ENCODE results near the gene NPHS1.

NPHS1 gene

DNA sequence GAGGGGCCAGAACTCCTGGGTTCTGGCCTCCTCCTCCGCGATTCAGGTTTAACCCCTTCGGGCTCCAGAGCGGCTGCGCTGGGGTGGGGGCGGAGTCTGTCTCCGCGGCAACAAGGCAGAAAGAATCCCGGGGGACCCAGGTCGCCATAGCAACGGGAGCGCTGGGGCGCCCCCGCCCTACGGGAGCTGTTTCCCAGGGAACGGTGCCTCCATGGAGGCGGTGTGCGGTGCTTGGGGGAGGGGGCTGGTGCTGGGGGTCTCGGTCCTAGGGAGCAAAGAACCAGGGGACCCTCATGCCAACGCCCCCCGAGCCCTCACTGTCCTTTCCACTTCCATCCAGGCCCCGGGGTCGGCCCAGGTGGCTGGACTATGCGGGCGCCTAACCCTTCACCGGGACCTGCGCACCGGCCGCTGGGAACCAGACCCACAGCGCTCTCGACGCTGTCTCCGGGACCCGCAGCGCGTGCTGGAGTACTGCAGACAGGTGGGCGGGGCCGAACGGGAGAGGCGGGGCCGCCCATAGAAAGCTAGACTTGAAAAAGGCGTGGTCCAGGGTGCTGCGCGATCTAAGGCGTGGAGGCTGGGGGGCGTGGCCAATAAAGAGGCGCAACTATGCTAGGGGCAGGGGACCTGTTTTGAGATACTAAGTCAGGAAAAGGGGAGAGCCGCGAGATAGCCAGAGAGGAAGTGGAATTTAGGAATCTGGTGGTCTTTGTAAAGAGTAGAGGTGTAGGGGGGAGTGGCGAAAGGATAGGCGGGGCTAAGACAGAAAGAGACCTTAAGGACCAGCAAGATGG is 17.2 kb upstream of the NPHS1 start (continued):
- TF ChIP-seq OVOL3 (tag by site-specific recombination; IDR thresholded peaks at IDR 0.05) (no peak), ZSCAN5A (tag by site-specific recombination; IDR thresholded peaks at IDR 0.05) (no peak), PBX3 (CRISPR knock-in tag; IDR thresholded peaks at IDR 0.05) (no peak), ELK4 (IDR thresholded peaks at IDR 0.05; ENCODE audit: borderline replicate concordance, low read depth, low read length) (no peak), SP2 (tag by site-specific recombination; IDR thresholded peaks at IDR 0.05) (peak; percentile 98; the same call in 1 of the 2 replicates), ZNF76 (tag by site-specific recombination; IDR thresholded peaks at IDR 0.05; ENCODE audit: borderline replicate concordance, low read depth) (peak; percentile 86), ZNF558 (tag by site-specific recombination; IDR thresholded peaks at IDR 0.05) (no peak), KLF1 (tag by site-specific recombination; IDR thresholded peaks at IDR 0.05) (peak; percentile 95), ZNF37A (tag by site-specific recombination; IDR thresholded peaks at IDR 0.05) (no peak), ZNF16 (tag by site-specific recombination; IDR thresholded peaks at IDR 0.05; ENCODE audit: low read depth) (no peak), ZNF223 (tag by site-specific recombination; IDR thresholded peaks at IDR 0.05) (no peak), ZNF610 (tag by site-specific recombination; IDR thresholded peaks at IDR 0.05; ENCODE audit: borderline replicate concordance) (peak; percentile 80), HOXD13 (CRISPR knock-in tag; IDR thresholded peaks at IDR 0.05; ENCODE audit: borderline replicate concordance) (no peak), ZFHX2 (tag by site-specific recombination; conservative IDR thresholded peaks at IDR 0.05) (peak; percentile 79), ZNF510 (tag by site-specific recombination; IDR thresholded peaks at IDR 0.05; ENCODE audit: insufficient replicate concordance) (no peak), TCF7L2 (IDR thresholded peaks at IDR 0.05; ENCODE audit: borderline replicate concordance, low read depth, low read length) (no peak), ZNF624 (tag by site-specific recombination; IDR thresholded peaks at IDR 0.05) (no peak), TRIM28 (IDR thresholded peaks at IDR 0.05; ENCODE audit: borderline replicate concordance, low read length) (no peak), MYNN (tag by site-specific recombination; IDR thresholded peaks at IDR 0.05; ENCODE audit: borderline replicate concordance) (peak; percentile 96), ZNF214 (tag by site-specific recombination; IDR thresholded peaks at IDR 0.05; ENCODE audit: borderline replicate concordance) (no peak), SCRT2 (tag by site-specific recombination; IDR thresholded peaks at IDR 0.05) (peak; percentile 99), ZNF654 (tag by site-specific recombination; IDR thresholded peaks at IDR 0.05; ENCODE audit: low read depth) (no peak), ZBTB8A (tag by site-specific recombination; IDR thresholded peaks at IDR 0.05) (peak; percentile 43; the same call in 1 of the 2 replicates), FEZF1 (tag by site-specific recombination; IDR thresholded peaks at IDR 0.05) (no peak)
- TF ChIP-seq, protein P1, sequence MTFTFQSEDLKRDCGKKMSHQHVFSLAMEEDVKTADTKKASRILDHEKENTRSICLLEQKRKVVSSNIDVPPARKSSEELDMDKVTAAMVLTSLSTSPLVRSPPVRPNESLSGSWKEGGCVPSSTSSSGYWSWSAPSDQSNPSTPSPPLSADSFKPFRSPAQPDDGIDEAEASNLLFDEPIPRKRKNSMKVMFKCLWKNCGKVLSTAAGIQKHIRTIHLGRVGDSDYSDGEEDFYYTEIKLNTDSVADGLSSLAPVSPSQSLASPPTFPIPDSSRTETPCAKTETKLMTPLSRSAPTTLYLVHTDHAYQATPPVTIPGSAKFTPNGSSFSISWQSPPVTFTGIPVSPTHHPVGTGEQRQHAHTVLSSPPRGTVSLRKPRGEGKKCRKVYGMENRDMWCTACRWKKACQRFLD (tag by site-specific recombination; IDR thresholded peaks at IDR 0.05) = no peak
- TF ChIP-seq, protein P2, sequence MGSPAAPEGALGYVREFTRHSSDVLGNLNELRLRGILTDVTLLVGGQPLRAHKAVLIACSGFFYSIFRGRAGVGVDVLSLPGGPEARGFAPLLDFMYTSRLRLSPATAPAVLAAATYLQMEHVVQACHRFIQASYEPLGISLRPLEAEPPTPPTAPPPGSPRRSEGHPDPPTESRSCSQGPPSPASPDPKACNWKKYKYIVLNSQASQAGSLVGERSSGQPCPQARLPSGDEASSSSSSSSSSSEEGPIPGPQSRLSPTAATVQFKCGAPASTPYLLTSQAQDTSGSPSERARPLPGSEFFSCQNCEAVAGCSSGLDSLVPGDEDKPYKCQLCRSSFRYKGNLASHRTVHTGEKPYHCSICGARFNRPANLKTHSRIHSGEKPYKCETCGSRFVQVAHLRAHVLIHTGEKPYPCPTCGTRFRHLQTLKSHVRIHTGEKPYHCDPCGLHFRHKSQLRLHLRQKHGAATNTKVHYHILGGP (tag by site-specific recombination; IDR thresholded peaks at IDR 0.05) = no peak
- TF ChIP-seq, protein P3, sequence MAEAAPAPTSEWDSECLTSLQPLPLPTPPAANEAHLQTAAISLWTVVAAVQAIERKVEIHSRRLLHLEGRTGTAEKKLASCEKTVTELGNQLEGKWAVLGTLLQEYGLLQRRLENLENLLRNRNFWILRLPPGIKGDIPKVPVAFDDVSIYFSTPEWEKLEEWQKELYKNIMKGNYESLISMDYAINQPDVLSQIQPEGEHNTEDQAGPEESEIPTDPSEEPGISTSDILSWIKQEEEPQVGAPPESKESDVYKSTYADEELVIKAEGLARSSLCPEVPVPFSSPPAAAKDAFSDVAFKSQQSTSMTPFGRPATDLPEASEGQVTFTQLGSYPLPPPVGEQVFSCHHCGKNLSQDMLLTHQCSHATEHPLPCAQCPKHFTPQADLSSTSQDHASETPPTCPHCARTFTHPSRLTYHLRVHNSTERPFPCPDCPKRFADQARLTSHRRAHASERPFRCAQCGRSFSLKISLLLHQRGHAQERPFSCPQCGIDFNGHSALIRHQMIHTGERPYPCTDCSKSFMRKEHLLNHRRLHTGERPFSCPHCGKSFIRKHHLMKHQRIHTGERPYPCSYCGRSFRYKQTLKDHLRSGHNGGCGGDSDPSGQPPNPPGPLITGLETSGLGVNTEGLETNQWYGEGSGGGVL (tag by site-specific recombination; IDR thresholded peaks at IDR 0.05) = no peak
- TF ChIP-seq, protein P4, sequence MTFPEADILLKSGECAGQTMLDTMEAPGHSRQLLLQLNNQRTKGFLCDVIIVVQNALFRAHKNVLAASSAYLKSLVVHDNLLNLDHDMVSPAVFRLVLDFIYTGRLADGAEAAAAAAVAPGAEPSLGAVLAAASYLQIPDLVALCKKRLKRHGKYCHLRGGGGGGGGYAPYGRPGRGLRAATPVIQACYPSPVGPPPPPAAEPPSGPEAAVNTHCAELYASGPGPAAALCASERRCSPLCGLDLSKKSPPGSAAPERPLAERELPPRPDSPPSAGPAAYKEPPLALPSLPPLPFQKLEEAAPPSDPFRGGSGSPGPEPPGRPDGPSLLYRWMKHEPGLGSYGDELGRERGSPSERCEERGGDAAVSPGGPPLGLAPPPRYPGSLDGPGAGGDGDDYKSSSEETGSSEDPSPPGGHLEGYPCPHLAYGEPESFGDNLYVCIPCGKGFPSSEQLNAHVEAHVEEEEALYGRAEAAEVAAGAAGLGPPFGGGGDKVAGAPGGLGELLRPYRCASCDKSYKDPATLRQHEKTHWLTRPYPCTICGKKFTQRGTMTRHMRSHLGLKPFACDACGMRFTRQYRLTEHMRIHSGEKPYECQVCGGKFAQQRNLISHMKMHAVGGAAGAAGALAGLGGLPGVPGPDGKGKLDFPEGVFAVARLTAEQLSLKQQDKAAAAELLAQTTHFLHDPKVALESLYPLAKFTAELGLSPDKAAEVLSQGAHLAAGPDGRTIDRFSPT (tag by site-specific recombination; IDR thresholded peaks at IDR 0.05) = no peak

Measured in HEK293 (cell line).